Measurements from ENCODE around the gene SIX3.
A peak's percentile ranks its signal among the peaks of the same experiment; 100 is the strongest.

SIX3 gene

GRCh38 chr2:44941551-44942234 lies at the start of gene SIX3:
TSS of gene SIX3 (plus strand) at chr2:44941702. CDS start at chr2:44942105, 403 bp downstream.
- DNase-seq, result no peak

GRCh38 chr2:44894058-44894457 lies 47.4 kb upstream of the SIX3 start:
- no peak for DNase-seq

GRCh38 chr2:44895061-44895460 lies 46.4 kb upstream of the SIX3 start:
- no peak for DNase-seq

- no peak for DNase-seq
Measured at GRCh38 chr2:44897406-44897805, 44.1 kb upstream of the SIX3 start.

- DNase-seq, result no peak
Measured at GRCh38 chr2:44902217-44903137, 39.0 kb upstream of the SIX3 start.

- DNase-seq, result no peak
Measured at GRCh38 chr2:44904578-44904977, 36.9 kb upstream of the SIX3 start.

GRCh38 chr2:44906972-44907371 lies 34.5 kb upstream of the SIX3 start:
- peak; percentile 90 for DNase-seq

- DNase-seq, result no peak
Measured at GRCh38 chr2:44909831-44910230, 31.7 kb upstream of the SIX3 start.

GRCh38 chr2:44912660-44913059 lies 28.8 kb upstream of the SIX3 start:
- no peak for DNase-seq

- no peak for DNase-seq
Measured at GRCh38 chr2:44916291-44916690, 25.2 kb upstream of the SIX3 start.

- DNase-seq, result no peak
Measured at GRCh38 chr2:44918095-44918775, 23.3 kb upstream of the SIX3 start.

GRCh38 chr2:44920751-44921150 lies 20.8 kb upstream of the SIX3 start:
- DNase-seq, result no peak

GRCh38 chr2:44922776-44923175 lies 18.7 kb upstream of the SIX3 start:
- no peak for DNase-seq

GRCh38 chr2:44925561-44926136 lies 15.9 kb upstream of the SIX3 start:
- no peak for DNase-seq

GRCh38 chr2:44926957-44927356 lies 14.5 kb upstream of the SIX3 start:
- no peak for DNase-seq

GRCh38 chr2:44927985-44928482 lies 13.5 kb upstream of the SIX3 start:
- DNase-seq, result no peak

- DNase-seq, result peak; percentile 50
Measured at GRCh38 chr2:44928483-44929158, 12.9 kb upstream of the SIX3 start.

- peak; percentile 52 for DNase-seq
Measured at GRCh38 chr2:44929159-44929734, 12.3 kb upstream of the SIX3 start.

GRCh38 chr2:44929735-44930273 lies 11.7 kb upstream of the SIX3 start:
- peak; percentile 57 for DNase-seq

GRCh38 chr2:44930274-44931197 lies 11.0 kb upstream of the SIX3 start:
- DNase-seq, result peak; percentile 59
